BJ (cell line): ENCODE measurements around the gene TRIAP1. TPM values are rescaled to one million over a fixed set of nuclear protein-coding genes. Genes with fewer than 3 reads are reported as not detected.
"Not testable (repeated sequence)": the region's sequence is repeated elsewhere in the genome, so short reads cannot be mapped to it uniquely, and the experiment has no call there.

ENCODE experiments used
- CTCF ChIA-PET: fragments of 350-600 bp; formaldehyde crosslinking; extraction: SDS; loops from one replicate; lab custom pipeline; 2021; ENCODE audit warnings: antibody characterized with exemption, inconsistent platforms; lab: Yijun Ruan, JAX
- POLR2A ChIA-PET: fragments of 300-600 bp; sonication (Branson Sonifier 250); formaldehyde crosslinking; extraction: SDS; loops from one replicate; lab custom pipeline; 2021; ENCODE audit warnings: antibody characterized with exemption; lab: Charles Lee
- DNase-seq: peaks from one replicate; pipeline ENCODE4 v3.0.0-alpha.2; 2011; ENCODE audit warnings: low read depth
- H3K27me3 ChIP-seq: 2 replicates; pipeline ENCODE4 v1.6.0; 2011; ENCODE audit warnings: low read length; ENCODE audit not compliant: control insufficient read depth, insufficient read depth
- H3K36me3 ChIP-seq: 2 replicates; pipeline ENCODE4 v1.5.1; 2011; ENCODE audit warnings: low read length; ENCODE audit not compliant: control insufficient read depth, insufficient read depth
- H3K4me3 ChIP-seq: 2 replicates; pipeline ENCODE4 v1.5.1; 2011; ENCODE audit warnings: low read depth, mild to moderate bottlenecking, control low read depth, low read length
- CTCF ChIP-seq: IDR thresholded peaks from 2 replicates; pipeline ENCODE4 v1.5.1; 2011; ENCODE audit warnings: low read depth, mild to moderate bottlenecking, control low read depth, inconsistent platforms, low read length, moderate library complexity; ENCODE audit not compliant: insufficient read depth
- polyA plus RNA-seq: library from polyadenylated mRNA; depleted of rRNA; stranded (reverse); fragments of >200 nt; gene quantifications from 2 replicates; pipeline ENCODE4 v1.2.3, GENCODE V29; 2011

Gene TRIAP1
- polyA plus RNA-seq, 1 experiment = 24.7 TPM

GRCh38 chr12:120455302-120455701, 9.1 kb upstream of the TRIAP1 start:
- TF ChIP-seq CTCF = no peak
- no peak overlapping the region for H3K4me3 ChIP-seq
- H3K36me3 ChIP-seq = peaks cover 19% of the 10 kb centered on the region
- POLR2A ChIA-PET = interaction anchor here (0.6 kb wide), 1 partner anchor 324 kb away, joined by 6 read pairs; no protein-coding TSS in a partner anchor
- H3K27me3 ChIP-seq = no peaks in the 10 kb centered on the region
- CTCF ChIA-PET = interaction anchor here (6.5 kb wide), 1 partner anchor 12 kb away, joined by 57 read pairs; the partner anchor contains the start of gene SRSF9
- no peak for DNase-seq

- Histone ChIP-seq H3K4me3 (no peak overlapping the region), H3K36me3 (peaks cover 13% of the 10 kb centered on the region), H3K27me3 (no peaks in the 10 kb centered on the region)
- ChIA-PET POLR2A (interaction anchor here (0.7 kb wide), 1 partner anchor 9 kb away, joined by 3 read pairs; no protein-coding TSS in a partner anchor), CTCF (interaction anchor here (0.7 to 6.5 kb wide), 4 partner anchors 12 to 36 kb away, joined by 3 to 57 read pairs (median 4); partner anchors contain the start of gene SRSF9)
- TF ChIP-seq CTCF = peak; percentile 64
- no peak for DNase-seq
These were observed 7.8 kb upstream of the TRIAP1 start for GRCh38 chr12:120453977-120454376.

DNA sequence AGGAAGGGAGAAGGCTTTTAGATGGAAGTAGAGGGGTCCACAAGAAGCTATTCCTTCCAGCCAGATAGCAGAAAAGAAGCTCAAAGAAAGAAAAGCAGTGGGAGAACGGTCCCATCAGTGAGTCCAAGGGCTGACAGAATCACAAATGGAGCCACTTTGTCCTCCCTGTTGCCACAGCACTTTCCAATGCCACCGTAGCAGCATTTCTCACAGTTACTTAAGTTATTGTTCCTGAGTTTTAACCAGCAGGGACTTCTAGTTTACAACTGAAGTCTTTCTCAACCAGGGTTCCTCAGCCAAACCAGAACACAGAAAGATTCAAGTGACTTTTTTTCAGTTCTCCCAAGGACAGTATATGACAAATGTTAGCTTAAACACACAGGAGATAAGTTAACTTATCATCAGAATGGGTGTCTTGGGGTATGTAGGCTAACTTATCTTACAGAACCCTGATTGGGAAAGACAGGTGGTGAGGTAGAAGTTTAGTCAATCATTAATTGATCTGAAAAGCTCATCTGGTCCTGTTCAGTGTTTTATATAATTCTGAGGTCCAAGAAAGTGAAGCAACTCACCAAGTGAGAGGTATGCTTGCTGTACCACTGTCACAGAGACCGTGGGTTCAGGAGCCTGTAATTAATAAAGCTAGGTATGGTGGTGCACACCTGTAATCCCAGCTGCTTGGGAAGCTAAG, 7.0 kb upstream of the TRIAP1 start:
- no peak for DNase-seq

GRCh38 chr12:120452524-120452923, 6.3 kb upstream of the TRIAP1 start:
- H3K36me3 ChIP-seq, DNase-seq, H3K27me3 ChIP-seq, POLR2A ChIA-PET, H3K4me3 ChIP-seq: not testable (repeated sequence)
- CTCF ChIA-PET = interaction anchor here (0.9 to 1.9 kb wide), 6 partner anchors 9 to 17 kb away, joined by 3 to 5 read pairs (median 4); partner anchors contain the start of gene SRSF9

More for the DNA sequence above, 7.0 kb upstream of the TRIAP1 start:
- no peaks in the 10 kb centered on the region for H3K27me3 ChIP-seq
- CTCF ChIA-PET = interaction anchor here (1.1 to 1.9 kb wide), 5 partner anchors 9 to 16 kb away, joined by 3 to 5 read pairs (median 4); partner anchors contain the start of gene SRSF9
- H3K4me3 ChIP-seq = no peak overlapping the region
- H3K36me3 ChIP-seq = peaks cover 10% of the 10 kb centered on the region
- POLR2A ChIA-PET = no interaction called here
- TF ChIP-seq CTCF = no peak

DNA sequence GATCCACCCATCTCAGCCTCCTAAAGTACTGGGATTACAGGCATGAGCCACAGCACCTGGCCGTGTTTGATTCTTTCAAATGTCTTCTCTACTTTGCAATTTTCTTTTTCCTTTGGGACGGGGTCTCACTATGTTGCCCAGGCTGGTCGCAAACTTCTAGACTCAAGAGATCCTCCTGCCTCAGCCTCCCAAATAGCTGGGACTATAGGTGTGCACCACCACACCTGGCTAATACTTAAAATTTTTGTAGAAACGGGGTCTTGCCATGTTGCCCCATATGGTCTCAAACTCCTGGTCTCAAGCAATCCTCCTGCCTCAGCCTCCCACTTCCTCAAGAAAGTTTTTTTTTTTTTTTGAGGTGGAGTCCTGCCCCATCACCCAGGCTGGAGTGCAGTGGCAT, 1.8 kb upstream of the TRIAP1 start:
- Histone ChIP-seq H3K36me3 (peaks cover 2% of the 10 kb centered on the region), H3K4me3 (no peak overlapping the region), H3K27me3 (no peaks in the 10 kb centered on the region)
- no peak for TF ChIP-seq CTCF
- ChIA-PET CTCF (interaction anchor here (0.6 to 2.4 kb wide), 2 partner anchors 21 to 27 kb away, joined by 3 to 8 read pairs; partner anchors contain the start of gene SRSF9), POLR2A (interaction anchor here (0.7 kb wide), 2 partner anchors 53 to 113 kb away, joined by 7 to 9 read pairs; no protein-coding TSS in a partner anchor)
- no peak for DNase-seq

- DNase-seq, H3K27me3 ChIP-seq, CTCF ChIA-PET, H3K36me3 ChIP-seq, POLR2A ChIA-PET: not testable (repeated sequence)
- peak overlapping the region; percentile 98 for H3K4me3 ChIP-seq
These were observed 627 bp upstream of the TRIAP1 start for GRCh38 chr12:120446844-120447178.
